ENCODE results near the gene AKAP8L. TPM values are rescaled to one million over a fixed set of nuclear protein-coding genes. Genes with fewer than 3 reads are reported as not detected.

Gene AKAP8L
- total and polyA plus RNA-seq, 9 donors = 52.8 to 84.5 (median 70.1) TPM

- H3K4me3 ChIP-seq (ENCODE audit: low read length) = no peak overlapping the region
- H3K27ac ChIP-seq (ENCODE audit: low read length) = no peak overlapping the region
- DNase-seq = no peak
- 83% methylated on average over 11 of the region's 16 CpGs for WGBS (ENCODE audit: insufficient coverage)
- peaks cover 28% of the 10 kb centered on the region for H3K4me1 ChIP-seq (ENCODE audit: control insufficient read depth, insufficient read depth, low read length)
- H3K36me3 ChIP-seq (ENCODE audit: control insufficient read depth, insufficient read depth, low read length) = peaks cover 76% of the 10 kb centered on the region
- peaks cover 5% of the 10 kb centered on the region for H3K9me3 ChIP-seq (replicated peaks; ENCODE audit: control insufficient read depth, low read depth, low read length)
- no peaks in the 10 kb centered on the region for H3K27me3 ChIP-seq (ENCODE audit: control insufficient read depth, insufficient read depth, low read length)
Observed at GRCh38 chr19:15426485-15427349, 7.9 kb upstream of the AKAP8L start.

GRCh38 chr19:15425321-15425950 lies 6.6 kb upstream of the AKAP8L start:
- peaks cover 27% of the 10 kb centered on the region for H3K4me1 ChIP-seq (ENCODE audit: control insufficient read depth, insufficient read depth, low read length)
- H3K27me3 ChIP-seq (ENCODE audit: control insufficient read depth, insufficient read depth, low read length) = no peaks in the 10 kb centered on the region
- H3K4me3 ChIP-seq (ENCODE audit: low read length) = no peak overlapping the region
- no peak for DNase-seq
- H3K36me3 ChIP-seq (ENCODE audit: control insufficient read depth, insufficient read depth, low read length) = peaks cover 74% of the 10 kb centered on the region
- H3K9me3 ChIP-seq (replicated peaks; ENCODE audit: control insufficient read depth, low read depth, low read length) = peaks cover 5% of the 10 kb centered on the region
- 97% methylated on average over 19 of the region's 36 CpGs for WGBS (ENCODE audit: insufficient coverage)
- no peak overlapping the region for H3K27ac ChIP-seq (ENCODE audit: low read length)

GRCh38 chr19:15424692-15425272 lies 6.0 kb upstream of the AKAP8L start:
- peaks cover 25% of the 10 kb centered on the region for H3K4me1 ChIP-seq (ENCODE audit: control insufficient read depth, insufficient read depth, low read length)
- H3K36me3 ChIP-seq (ENCODE audit: control insufficient read depth, insufficient read depth, low read length) = peaks cover 68% of the 10 kb centered on the region
- DNase-seq = no peak
- H3K27me3 ChIP-seq (ENCODE audit: control insufficient read depth, insufficient read depth, low read length) = no peaks in the 10 kb centered on the region
- H3K4me3 ChIP-seq (ENCODE audit: low read length) = no peak overlapping the region
- peaks cover 5% of the 10 kb centered on the region for H3K9me3 ChIP-seq (replicated peaks; ENCODE audit: control insufficient read depth, low read depth, low read length)
- no peak overlapping the region for H3K27ac ChIP-seq (ENCODE audit: low read length)
- 97% methylated on average over 32 of the region's 38 CpGs for WGBS (ENCODE audit: insufficient coverage)

GRCh38 chr19:15424121-15424520 lies 5.3 kb upstream of the AKAP8L start:
- Histone ChIP-seq H3K4me1 (ENCODE audit: control insufficient read depth, insufficient read depth, low read length) (peaks cover 31% of the 10 kb centered on the region), H3K9me3 (replicated peaks; ENCODE audit: control insufficient read depth, low read depth, low read length) (peaks cover 5% of the 10 kb centered on the region), H3K27me3 (ENCODE audit: control insufficient read depth, insufficient read depth, low read length) (no peaks in the 10 kb centered on the region), H3K27ac (ENCODE audit: low read length) (no peak overlapping the region), H3K4me3 (ENCODE audit: low read length) (no peak overlapping the region), H3K36me3 (ENCODE audit: control insufficient read depth, insufficient read depth, low read length) (peaks cover 63% of the 10 kb centered on the region)
- no peak for DNase-seq
- WGBS (ENCODE audit: insufficient coverage) = 97% methylated on average over 7 of the region's 13 CpGs

DNA sequence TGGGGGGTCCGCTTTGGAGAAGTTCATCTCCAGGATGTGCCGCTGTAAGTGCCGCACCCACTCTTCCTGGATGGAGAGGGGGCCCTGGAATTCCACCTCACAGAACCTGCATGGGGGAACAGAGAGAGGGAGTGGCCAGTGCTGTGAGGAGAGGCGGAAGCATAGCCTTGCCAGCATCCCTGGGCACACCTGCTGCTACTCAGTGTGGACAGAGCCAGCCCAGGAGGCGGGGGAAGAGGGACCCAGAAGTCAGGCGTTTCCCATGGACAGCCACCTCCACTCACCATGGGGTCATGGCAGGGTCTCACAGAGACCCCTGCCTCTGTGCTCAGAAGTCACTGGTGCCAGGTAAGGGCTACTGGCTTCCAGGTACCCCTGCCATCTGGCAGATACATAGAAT lies 4.3 kb upstream of the AKAP8L start:
- H3K27ac ChIP-seq (ENCODE audit: low read length) = peak overlapping the region; percentile 82

DNA sequence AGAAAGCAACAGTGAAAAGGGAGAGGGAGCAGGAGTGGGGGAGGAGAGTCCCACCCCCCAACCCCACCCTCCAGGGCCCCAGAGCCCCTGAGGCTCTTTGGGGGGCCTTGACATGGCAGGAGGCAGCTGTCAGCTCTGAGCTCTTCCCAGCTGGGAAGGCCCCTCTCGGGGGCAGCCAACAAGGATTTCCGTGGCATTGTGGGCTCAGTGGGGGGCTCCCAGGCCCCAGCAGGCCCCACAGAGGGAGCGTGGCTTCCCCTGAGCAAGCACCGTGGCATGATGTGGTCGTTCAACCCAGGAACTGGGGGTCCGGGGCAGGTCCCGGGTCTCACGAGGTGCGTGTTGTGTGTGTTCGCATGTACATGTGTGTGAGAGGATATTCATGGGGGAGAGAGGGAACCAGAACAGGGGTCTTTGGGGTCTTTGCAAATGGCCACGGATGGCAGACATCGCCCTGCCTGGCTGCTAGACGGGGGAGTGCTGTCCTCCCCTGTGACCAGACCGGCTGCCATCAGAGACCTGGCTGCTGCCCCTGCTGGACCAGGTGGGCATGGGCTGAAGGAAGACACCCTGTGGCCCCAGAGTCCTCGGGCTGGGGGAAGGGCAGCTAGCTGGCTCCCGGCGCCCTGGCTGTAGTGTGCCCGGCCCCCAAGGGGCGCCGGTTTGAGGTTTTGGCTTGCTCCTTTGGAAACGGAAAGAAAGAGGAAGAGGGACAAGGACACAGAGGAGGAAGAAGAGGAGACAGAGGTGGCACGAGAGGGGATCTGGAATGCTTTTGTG lies 3.7 kb upstream of the AKAP8L start:
- WGBS (ENCODE audit: insufficient coverage) = 83% methylated on average over 22 of the region's 22 CpGs
- peaks cover 5% of the 10 kb centered on the region for H3K9me3 ChIP-seq (replicated peaks; ENCODE audit: control insufficient read depth, low read depth, low read length)
- no peaks in the 10 kb centered on the region for H3K27me3 ChIP-seq (ENCODE audit: control insufficient read depth, insufficient read depth, low read length)
- DNase-seq = peak; percentile 40
- H3K4me1 ChIP-seq (ENCODE audit: control insufficient read depth, insufficient read depth, low read length) = peaks cover 36% of the 10 kb centered on the region
- H3K4me3 ChIP-seq (ENCODE audit: low read length) = no peak overlapping the region
- H3K27ac ChIP-seq (ENCODE audit: low read length) = peak overlapping the region; percentile 82
- peaks cover 47% of the 10 kb centered on the region for H3K36me3 ChIP-seq (ENCODE audit: control insufficient read depth, insufficient read depth, low read length)

More for the DNA sequence above, 4.3 kb upstream of the AKAP8L start:
- H3K27me3 ChIP-seq (ENCODE audit: control insufficient read depth, insufficient read depth, low read length) = no peaks in the 10 kb centered on the region
- H3K4me1 ChIP-seq (ENCODE audit: control insufficient read depth, insufficient read depth, low read length) = peaks cover 31% of the 10 kb centered on the region
- H3K9me3 ChIP-seq (replicated peaks; ENCODE audit: control insufficient read depth, low read depth, low read length) = peaks cover 5% of the 10 kb centered on the region
- peaks cover 54% of the 10 kb centered on the region for H3K36me3 ChIP-seq (ENCODE audit: control insufficient read depth, insufficient read depth, low read length)
- DNase-seq = no peak
- WGBS (ENCODE audit: insufficient coverage) = 100% methylated on average over 1 of the region's 6 CpGs
- no peak overlapping the region for H3K4me3 ChIP-seq (ENCODE audit: low read length)

- Histone ChIP-seq H3K9me3 (replicated peaks; ENCODE audit: control insufficient read depth, low read depth, low read length) (peaks cover 5% of the 10 kb centered on the region), H3K27me3 (ENCODE audit: control insufficient read depth, insufficient read depth, low read length) (no peaks in the 10 kb centered on the region), H3K27ac (ENCODE audit: low read length) (peak overlapping the region; percentile 82), H3K36me3 (ENCODE audit: control insufficient read depth, insufficient read depth, low read length) (peaks cover 43% of the 10 kb centered on the region), H3K4me3 (ENCODE audit: low read length) (no peak overlapping the region), H3K4me1 (ENCODE audit: control insufficient read depth, insufficient read depth, low read length) (peaks cover 43% of the 10 kb centered on the region)
- peak; percentile 93 for DNase-seq
- 69% methylated on average over 12 of the region's 15 CpGs for WGBS (ENCODE audit: insufficient coverage)
Observed at GRCh38 chr19:15421721-15422260, 3.0 kb upstream of the AKAP8L start.

- no peak for DNase-seq
- Histone ChIP-seq H3K36me3 (ENCODE audit: control insufficient read depth, insufficient read depth, low read length) (peaks cover 42% of the 10 kb centered on the region), H3K4me1 (ENCODE audit: control insufficient read depth, insufficient read depth, low read length) (peaks cover 45% of the 10 kb centered on the region), H3K27me3 (ENCODE audit: control insufficient read depth, insufficient read depth, low read length) (no peaks in the 10 kb centered on the region), H3K4me3 (ENCODE audit: low read length) (no peak overlapping the region), H3K9me3 (replicated peaks; ENCODE audit: control insufficient read depth, low read depth, low read length) (peaks cover 5% of the 10 kb centered on the region), H3K27ac (ENCODE audit: low read length) (peak overlapping the region; percentile 82)
- WGBS (ENCODE audit: insufficient coverage) = 89% methylated on average over 2 of the region's 12 CpGs
Observed at GRCh38 chr19:15421136-15421695, 2.4 kb upstream of the AKAP8L start.

GRCh38 chr19:15419413-15420025 lies 731 bp upstream of the AKAP8L start:
- peaks cover 45% of the 10 kb centered on the region for H3K4me1 ChIP-seq (ENCODE audit: control insufficient read depth, insufficient read depth, low read length)

More at GRCh38 chr19:15419413-15420025, 731 bp upstream of the AKAP8L start:
- WGBS (ENCODE audit: insufficient coverage) = 36% methylated on average over 5 of the region's 16 CpGs
- Histone ChIP-seq H3K27me3 (ENCODE audit: control insufficient read depth, insufficient read depth, low read length) (no peaks in the 10 kb centered on the region), H3K9me3 (replicated peaks; ENCODE audit: control insufficient read depth, low read depth, low read length) (peaks cover 5% of the 10 kb centered on the region), H3K36me3 (ENCODE audit: control insufficient read depth, insufficient read depth, low read length) (peaks cover 39% of the 10 kb centered on the region), H3K4me3 (ENCODE audit: low read length) (peak overlapping the region; percentile 40), H3K27ac (ENCODE audit: low read length) (no peak overlapping the region)
- DNase-seq = no peak

Data from muscle of leg (tissue), 11 donors.